ENCODE data around the gene ZNF804A. TPM values are rescaled to one million over a fixed set of nuclear protein-coding genes. Genes with fewer than 3 reads are reported as not detected.

The ZNF804A gene
- total and polyA plus RNA-seq, 4 donors, result 0.17 to 0.52 (median 0.26) TPM

- H3K9me3 ChIP-seq (ENCODE audit: control insufficient read depth in 4 of 4, insufficient read depth in 3 of 4, low read length in 3 of 4), result no peaks in the 10 kb centered on the region
- peak in 2 of 3 donors; percentile 19 to 29 for DNase-seq
- H3K4me1 ChIP-seq (ENCODE audit: control insufficient read depth in 5 of 5, insufficient read depth in 5 of 5, low read length in 5 of 5), result peaks cover 0 to 11% (median 4%) of the 10 kb centered on the region in 5 donors
- no peak for ATAC-seq (ENCODE audit: insufficient read depth, low FRiP score)
- 12 to 15% methylated on average over 5 of the region's 5 CpGs for WGBS, 2 donors
- H3K27me3 ChIP-seq (ENCODE audit: control insufficient read depth in 3 of 3, insufficient read depth in 3 of 3, low read length in 2 of 3), result peaks cover 0 to 45% (median 19%) of the 10 kb centered on the region in 3 donors
- H3K27ac ChIP-seq (ENCODE audit: low read depth in 1 of 2, low read length in 1 of 2), result peak overlapping the region in 1 of 2 donors; percentile 50
- no peaks in the 10 kb centered on the region for H3K36me3 ChIP-seq (ENCODE audit: control insufficient read depth in 4 of 4, insufficient read depth in 4 of 4, low read length in 4 of 4)
- H3K9ac ChIP-seq (ENCODE audit: insufficient read depth in 1 of 2, low read length in 2 of 2), result no peak overlapping the region
- H3K4me3 ChIP-seq, result no peak overlapping the region
- TF ChIP-seq CTCF (IDR thresholded peaks at IDR 0.05; ENCODE audit: control extremely low read depth, extremely low read depth), result no peak
Observed at GRCh38 chr2:184596819-184597411, 1.4 kb upstream of the ZNF804A start.

- DNase-seq (peak; percentile 44 to 59 (median 51)), ATAC-seq (ENCODE audit: insufficient read depth, low FRiP score) (peak; percentile 48)
- Histone ChIP-seq H3K9ac (ENCODE audit: insufficient read depth in 1 of 2, low read length in 2 of 2) (peak overlapping the region in 1 of 2 donors; percentile 36), H3K4me3 (no peak overlapping the region), H3K9me3 (ENCODE audit: control insufficient read depth in 4 of 4, insufficient read depth in 3 of 4, low read length in 3 of 4) (no peaks in the 10 kb centered on the region), H3K4me1 (ENCODE audit: control insufficient read depth in 5 of 5, insufficient read depth in 5 of 5, low read length in 5 of 5) (peaks cover 0 to 11% (median 4%) of the 10 kb centered on the region in 5 donors), H3K27me3 (ENCODE audit: control insufficient read depth in 3 of 3, insufficient read depth in 3 of 3, low read length in 2 of 3) (peaks cover 0 to 48% (median 19%) of the 10 kb centered on the region in 3 donors), H3K36me3 (ENCODE audit: control insufficient read depth in 4 of 4, insufficient read depth in 4 of 4, low read length in 4 of 4) (no peaks in the 10 kb centered on the region), H3K27ac (ENCODE audit: low read depth in 1 of 2, low read length in 1 of 2) (peak overlapping the region in 1 of 2 donors; percentile 50)
- WGBS, 2 donors, result 1 to 4% methylated on average over 14 of the region's 14 CpGs
- TF ChIP-seq CTCF (IDR thresholded peaks at IDR 0.05; ENCODE audit: control extremely low read depth, extremely low read depth), result no peak
Observed at GRCh38 chr2:184597571-184597991, 748 bp upstream of the ZNF804A start.

- Histone ChIP-seq H3K4me1 (ENCODE audit: control insufficient read depth in 5 of 5, insufficient read depth in 5 of 5, low read length in 5 of 5) (peaks cover 0 to 11% (median 4%) of the 10 kb centered on the region in 5 donors), H3K36me3 (ENCODE audit: control insufficient read depth in 4 of 4, insufficient read depth in 4 of 4, low read length in 4 of 4) (no peaks in the 10 kb centered on the region), H3K27me3 (ENCODE audit: control insufficient read depth in 3 of 3, insufficient read depth in 3 of 3, low read length in 2 of 3) (peaks cover 0 to 50% (median 19%) of the 10 kb centered on the region in 3 donors), H3K9ac (ENCODE audit: insufficient read depth in 1 of 2, low read length in 2 of 2) (no peak overlapping the region), H3K4me3 (peak overlapping the region; percentile 58), H3K27ac (ENCODE audit: low read depth in 1 of 2, low read length in 1 of 2) (peak overlapping the region in 1 of 2 donors; percentile 50), H3K9me3 (ENCODE audit: control insufficient read depth in 4 of 4, insufficient read depth in 3 of 4, low read length in 3 of 4) (no peaks in the 10 kb centered on the region)
- 1% methylated on average over 19 of the region's 19 CpGs for WGBS, 2 donors
- DNase-seq (peak in 1 of 3 donors; percentile 49), ATAC-seq (ENCODE audit: insufficient read depth, low FRiP score) (no peak)
- no peak for TF ChIP-seq CTCF (IDR thresholded peaks at IDR 0.05; ENCODE audit: control extremely low read depth, extremely low read depth)
Observed at GRCh38 chr2:184598002-184598315, 370 bp upstream of the ZNF804A start.

All from lung (tissue), 12 donors.